Daoy (cell line): ENCODE data around the gene BCAS4. TPM values are rescaled to one million over a fixed set of nuclear protein-coding genes. Genes with fewer than 3 reads are reported as not detected.
"Not testable (repeated sequence)": the region's sequence is repeated elsewhere in the genome, so short reads cannot be mapped to it uniquely, and the experiment has no call there.

Source experiments
- DNase-seq: peaks from one replicate; pipeline ENCODE4 v3.0.0-alpha.2; 2015; ENCODE audit warnings: low read depth
- total RNA-seq: library from RNA; depleted of rRNA; stranded (reverse); fragments of >200 nt; shearing (Covaris generic); gene quantifications from 2 replicates; pipeline ENCODE4 v1.2.3, GENCODE V29; 2014

The BCAS4 gene
- total RNA-seq, 1 experiment from 2014 or later: 10.9 TPM

GRCh38 chr20:50771419-50772080, 23.3 kb upstream of the BCAS4 start:
- DNase-seq: peak; percentile 57

- DNase-seq: no peak
Measured at GRCh38 chr20:50772420-50773185, 22.3 kb upstream of the BCAS4 start.

GRCh38 chr20:50774515-50774914, 20.3 kb upstream of the BCAS4 start:
- no peak for DNase-seq

DNA sequence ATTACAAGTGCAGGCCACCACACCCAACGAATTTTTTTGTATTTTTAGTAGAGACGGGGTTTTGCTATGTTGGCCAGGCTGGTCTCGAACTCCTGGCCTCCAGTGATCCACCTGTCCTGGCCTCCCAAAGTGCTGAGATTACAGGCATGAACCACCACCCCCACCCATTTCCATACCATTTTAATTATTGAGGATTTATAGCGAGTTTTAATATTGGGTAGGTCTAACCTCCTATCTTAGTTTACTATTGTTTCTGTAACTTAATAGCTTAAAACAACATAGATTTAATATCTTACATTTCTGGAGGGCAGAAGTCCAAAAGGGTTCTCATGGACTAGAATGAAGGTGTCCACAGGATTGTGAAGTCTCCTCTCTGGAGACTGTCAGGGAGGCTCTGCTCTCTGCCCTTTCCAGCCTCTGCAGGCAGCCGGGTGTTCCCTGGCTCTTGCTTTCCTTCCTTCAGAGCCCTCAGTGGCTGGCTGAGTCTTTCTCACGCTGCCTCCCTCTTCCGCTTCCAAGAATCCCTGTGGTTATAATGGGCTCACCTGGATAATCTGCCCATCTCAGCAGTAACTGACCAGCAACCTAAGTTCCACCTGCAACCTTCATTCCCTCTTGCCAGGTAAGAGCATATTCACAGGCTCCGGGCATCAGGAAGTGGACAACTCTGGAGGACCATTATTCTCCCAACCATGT, 18.6 kb upstream of the BCAS4 start:
- DNase-seq: no peak

DNA sequence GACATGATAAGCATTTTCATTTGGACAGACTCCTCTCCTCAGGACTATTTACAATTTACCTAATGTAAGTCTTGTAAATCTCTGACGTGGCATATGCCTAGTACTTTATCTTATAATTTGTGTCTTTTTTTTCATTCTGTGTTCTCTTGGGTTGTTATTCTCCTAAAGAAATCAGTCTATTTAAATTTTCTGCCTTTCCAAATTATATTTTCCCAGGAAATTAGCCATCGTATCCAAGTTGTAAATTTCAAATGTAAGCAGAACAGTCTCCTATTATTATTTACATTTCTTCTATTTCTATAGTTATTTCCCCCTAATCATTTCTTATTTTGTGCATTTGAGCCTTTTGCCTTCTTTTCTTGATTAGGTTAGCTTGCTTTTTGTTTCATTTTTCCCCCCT, 17.5 kb upstream of the BCAS4 start:
- DNase-seq: no peak

DNA sequence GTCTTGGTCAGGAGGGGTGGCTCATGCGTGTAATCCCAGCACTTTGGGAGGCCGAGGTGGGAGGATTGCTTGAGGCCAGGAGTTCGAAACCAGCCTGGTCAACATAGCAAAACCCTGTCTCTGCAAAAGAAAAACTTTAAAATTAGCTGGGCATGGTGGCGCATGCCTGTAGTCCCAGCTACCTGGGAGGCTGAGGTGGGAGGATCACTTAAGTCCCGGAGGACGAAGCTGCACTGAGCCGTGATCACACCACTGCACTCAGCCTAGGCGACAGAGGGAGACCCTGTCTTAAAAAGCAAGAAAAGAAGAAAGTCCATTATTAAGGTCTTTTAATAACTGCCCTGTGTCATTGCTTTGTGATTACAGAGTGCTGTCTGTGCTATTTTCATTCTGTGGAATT, 15.9 kb upstream of the BCAS4 start:
- DNase-seq: not testable (repeated sequence)

- DNase-seq: no peak
Measured at GRCh38 chr20:50783390-50783789, 11.5 kb upstream of the BCAS4 start.

DNA sequence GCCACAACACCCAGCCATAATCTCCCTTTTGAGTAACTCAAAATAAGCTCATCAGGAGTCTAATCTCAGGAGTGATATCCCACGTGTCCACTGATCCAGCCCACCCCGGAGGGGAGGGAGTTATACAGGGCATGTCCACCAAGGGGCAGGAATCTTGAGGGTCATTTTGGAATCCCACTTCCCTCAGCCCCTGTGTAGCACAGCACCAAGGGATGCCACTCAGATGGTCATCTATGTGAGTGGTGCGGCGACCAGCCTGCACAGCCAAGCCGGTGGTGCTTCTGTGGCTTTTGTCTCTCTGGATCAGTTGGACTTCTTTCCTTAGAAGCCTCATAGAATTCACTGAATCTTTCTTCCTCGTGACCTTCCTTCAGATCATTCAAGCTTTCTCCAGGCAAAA, 11.0 kb upstream of the BCAS4 start:
- no peak for DNase-seq

GRCh38 chr20:50784464-50784863, 10.4 kb upstream of the BCAS4 start:
- DNase-seq: no peak

- no peak for DNase-seq
Measured at GRCh38 chr20:50786703-50787102, 8.2 kb upstream of the BCAS4 start.

GRCh38 chr20:50787181-50787580, 7.7 kb upstream of the BCAS4 start:
- no peak for DNase-seq

DNA sequence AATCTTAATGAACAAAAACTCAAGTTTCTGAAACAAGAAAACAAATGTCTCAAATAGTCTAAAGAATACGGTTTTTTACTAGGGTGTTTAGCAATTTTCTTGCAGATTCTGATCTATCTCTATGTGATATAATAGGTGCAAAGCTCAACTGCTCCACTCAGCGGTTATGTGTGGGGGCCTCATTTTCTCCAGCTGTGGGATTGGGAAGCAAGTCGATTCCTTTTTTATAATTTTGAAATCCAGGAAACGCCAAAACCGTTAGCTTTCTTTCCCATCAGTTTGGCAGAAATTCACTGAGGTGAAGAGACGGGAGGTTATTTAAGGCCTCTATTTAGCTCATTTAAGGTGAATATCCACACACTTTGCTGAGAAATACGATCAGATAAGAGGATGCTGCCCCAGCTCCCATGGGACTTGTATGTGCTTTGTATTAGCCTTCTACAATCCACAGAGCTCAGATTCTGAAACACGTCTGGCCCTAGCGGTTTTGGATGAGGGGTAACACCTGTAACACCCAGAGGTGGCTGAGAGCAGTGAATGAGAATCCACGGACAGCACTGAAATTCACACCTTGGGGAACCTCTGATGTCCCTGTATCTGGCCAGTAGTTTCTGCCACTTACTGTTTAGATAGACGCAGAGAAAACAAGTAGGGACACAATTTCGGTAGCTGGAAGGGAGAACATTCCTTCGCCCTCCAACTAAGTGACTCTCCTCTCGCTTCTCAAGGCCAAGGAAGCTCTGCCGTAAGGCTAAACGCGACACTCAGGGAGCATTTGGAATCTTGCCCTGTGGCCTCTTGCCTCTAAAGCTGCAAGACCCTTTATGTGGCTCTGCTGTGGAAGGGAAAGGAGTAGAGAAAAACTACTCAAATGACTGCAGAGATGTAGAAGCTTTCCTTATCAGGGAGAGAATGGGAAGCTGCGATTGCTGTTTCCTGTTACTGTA, 6.5 kb upstream of the BCAS4 start:
- peak; percentile 60 for DNase-seq

DNA sequence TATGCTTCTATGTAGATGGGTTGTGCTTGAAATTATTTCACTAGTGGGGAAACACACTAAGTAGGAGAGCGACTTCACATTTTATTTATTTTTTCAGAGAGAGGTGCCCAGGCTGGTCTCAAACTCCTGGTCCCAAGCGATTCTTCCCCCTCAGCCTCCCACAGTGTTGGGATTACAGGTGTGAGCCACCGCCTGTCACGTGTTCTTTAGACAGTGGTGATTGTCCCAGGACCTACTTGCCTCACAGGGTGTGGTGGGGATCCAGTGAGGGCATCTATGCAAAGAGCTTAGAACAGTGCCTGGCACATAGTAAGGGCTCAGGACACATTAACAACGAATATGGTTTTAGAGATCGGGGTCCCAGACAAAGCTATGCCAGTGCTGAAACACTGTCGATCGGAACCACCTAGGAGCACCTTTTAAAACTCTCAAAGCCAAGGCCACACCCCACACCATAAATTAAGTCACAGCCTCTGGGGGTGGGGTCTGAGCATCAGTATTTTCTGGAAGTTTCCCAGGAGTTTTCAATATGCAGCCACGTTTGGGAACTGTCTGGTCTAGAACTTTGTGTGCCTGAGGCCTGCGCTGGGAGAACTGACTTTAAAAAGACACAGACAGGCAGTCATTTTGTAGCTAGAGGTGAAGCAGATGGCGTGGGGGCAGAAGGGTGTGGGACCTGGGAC, 4.8 kb upstream of the BCAS4 start:
- DNase-seq: no peak

GRCh38 chr20:50790651-50791277, 4.1 kb upstream of the BCAS4 start:
- DNase-seq: peak; percentile 93

GRCh38 chr20:50792708-50793574, 1.9 kb upstream of the BCAS4 start:
- no peak for DNase-seq

DNA sequence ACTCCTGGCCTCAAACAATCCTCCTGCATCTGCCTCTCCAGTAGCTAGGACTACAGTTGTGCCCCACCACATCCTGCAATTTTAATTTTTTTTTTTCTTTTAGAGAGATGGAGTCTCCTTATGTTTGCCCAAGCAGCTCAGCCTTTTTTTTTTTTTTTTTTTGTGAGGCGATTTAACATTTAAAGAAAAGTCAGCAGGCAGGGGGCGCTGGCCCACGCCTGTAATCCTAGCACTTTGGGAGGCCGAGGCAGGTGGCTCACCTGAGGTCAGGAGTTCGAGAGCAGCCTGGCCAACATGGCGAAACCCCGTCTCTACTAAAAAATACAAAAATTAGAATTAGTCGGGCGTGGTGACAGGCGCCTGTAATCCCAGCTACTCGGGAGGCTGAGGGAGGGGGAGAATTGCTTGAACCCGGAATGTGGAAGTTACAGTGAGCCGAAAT, 1.3 kb upstream of the BCAS4 start:
- peak; percentile 30 for DNase-seq

DNA sequence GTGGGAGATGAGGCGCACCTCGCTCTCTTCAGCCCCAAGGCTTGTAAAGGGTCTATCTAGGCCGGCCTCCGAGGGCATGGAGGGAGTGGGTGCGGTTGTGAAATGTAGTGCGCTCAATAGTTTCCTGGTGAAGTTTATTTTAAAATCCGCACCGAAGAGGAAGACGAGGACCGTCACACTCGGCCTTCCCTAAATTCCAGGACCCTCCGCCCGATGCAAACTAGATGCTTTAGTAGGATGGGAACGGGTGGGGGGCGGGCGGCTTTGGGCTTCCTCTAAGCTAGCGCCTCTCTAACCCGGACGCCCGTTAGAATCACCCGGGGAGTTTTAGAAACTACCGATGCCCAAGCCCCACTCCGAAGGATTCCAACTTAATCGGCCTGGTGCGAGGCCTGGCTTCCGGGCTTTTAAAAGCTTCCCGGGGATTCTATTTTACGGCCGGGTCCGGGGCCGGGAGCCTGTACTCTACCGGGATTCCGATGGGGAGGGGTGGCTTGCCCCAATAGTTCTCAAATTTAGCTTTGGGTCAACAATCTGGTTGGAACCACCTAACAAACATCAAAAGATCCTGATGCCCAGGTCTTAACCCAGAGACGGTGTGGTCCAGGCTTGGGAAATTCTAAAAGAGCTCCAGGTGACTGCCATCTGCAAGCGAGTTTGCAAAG, 548 bp upstream of the BCAS4 start:
- no peak for DNase-seq

GRCh38 chr20:50797142-50797541, 2.3 kb downstream of the BCAS4 start:
- DNase-seq: no peak

DNA sequence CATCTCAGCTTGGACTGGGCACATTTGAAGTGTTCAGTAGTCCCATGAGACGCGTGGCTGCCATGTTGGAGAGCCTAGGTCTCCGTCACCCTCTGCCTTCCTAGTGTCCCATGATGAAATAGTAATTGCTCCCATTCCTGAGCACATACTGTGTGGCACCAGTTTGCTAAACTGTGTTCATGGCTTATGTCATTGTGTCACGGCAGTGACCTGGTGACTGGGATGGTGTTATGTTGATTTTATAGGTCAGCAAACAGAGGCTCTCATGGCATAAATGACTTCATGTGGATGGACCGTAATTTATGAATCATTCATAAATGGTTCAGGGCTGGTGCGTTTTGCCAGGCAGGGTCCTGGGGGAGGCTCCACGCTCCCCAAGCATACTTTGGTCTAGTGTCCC, 3.8 kb downstream of the BCAS4 start:
- no peak for DNase-seq
